Lower leg skin (tissue), 4 donors: ENCODE data around the gene PSKH1. TPM values are rescaled to one million over a fixed set of nuclear protein-coding genes. Genes with fewer than 3 reads are reported as not detected.

Experiments
- total RNA-seq, 4 donors: library from RNA; depleted of rRNA; stranded (reverse); fragments of >200 nt; gene quantifications; one replicate each; pipeline ENCODE4 v1.1.0, GENCODE V29; 2016

The PSKH1 gene
- total RNA-seq, 4 donors from 2014 or later: 11.1 to 17.9 (median 14.4) TPM

Other genes starting within 250 kb of the PSKH1 start
- 1 to 10 TPM in 2 of 4 donors, under 1 TPM in 2; 0.91 to 4.7 (median 1.9) TPM for gene CARMIL2, start 248.1 kb upstream of the PSKH1 start, total RNA-seq
- 10 to 100 TPM; 18.7 to 31.1 (median 23.4) TPM for gene ACD, start 233.0 kb upstream of the PSKH1 start, total RNA-seq
- gene PARD6A, start 232.3 kb upstream of the PSKH1 start, total RNA-seq: 1 to 10 TPM; 2.1 to 3.5 (median 2.4) TPM
- gene ENKD1, start 226.5 kb upstream of the PSKH1 start, total RNA-seq: 10 to 100 TPM; 14.5 to 21.2 (median 17.5) TPM
- gene C16orf86, start 226.4 kb upstream of the PSKH1 start, total RNA-seq: 10 to 100 TPM in 1 of 4 donors, 1 to 10 TPM in 3; 2.2 to 10.4 (median 7.2) TPM
- gene GFOD2, start 173.9 kb upstream of the PSKH1 start, total RNA-seq: 10 to 100 TPM; 31.7 to 41.4 (median 33.5) TPM
- 10 to 100 TPM; 15.0 to 24.6 (median 17.9) TPM for gene RANBP10, start 86.7 kb upstream of the PSKH1 start, total RNA-seq
- gene TSNAXIP1, start 86.4 kb upstream of the PSKH1 start, total RNA-seq: under 1 TPM in 3 of 4 donors, not detected in 1; 0.15 to 0.75 (median 0.15) TPM
- 100 to 1,000 TPM in 1 of 4 donors, 10 to 100 TPM in 3; 61.3 to 102 (median 75.9) TPM for gene THAP11, start 50.9 kb upstream of the PSKH1 start, total RNA-seq
- 100 to 1,000 TPM in 3 of 4 donors, 10 to 100 TPM in 1; 88.5 to 136 (median 109) TPM for gene NUTF2, start 46.3 kb upstream of the PSKH1 start, total RNA-seq
- gene CENPT, start 45.6 kb upstream of the PSKH1 start, total RNA-seq: 100 to 1,000 TPM in 3 of 4 donors, 10 to 100 TPM in 1; 77.6 to 205 (median 106) TPM
- 10 to 100 TPM; 38.6 to 86.5 (median 56.7) TPM for gene EDC4, start 20.2 kb upstream of the PSKH1 start, total RNA-seq
- gene NRN1L, start 8.4 kb upstream of the PSKH1 start, total RNA-seq: 1 to 10 TPM in 1 of 4 donors, under 1 TPM in 2, not detected in 1; 0.65 to 3.7 (median 0.80) TPM
- gene CTRL, start 38.6 kb downstream of the PSKH1 start, total RNA-seq: 1 to 10 TPM in 1 of 4 donors, under 1 TPM in 1, not detected in 2; 0.84 to 1.7 TPM
- 10 to 100 TPM; 11.4 to 20.4 (median 17.8) TPM for gene PSMB10, start 43.6 kb downstream of the PSKH1 start, total RNA-seq
- 10 to 100 TPM in 3 of 4 donors, 1 to 10 TPM in 1; 6.4 to 16.5 (median 12.1) TPM for gene LCAT, start 50.9 kb downstream of the PSKH1 start, total RNA-seq
- gene SLC12A4, start 75.4 kb downstream of the PSKH1 start, total RNA-seq: 10 to 100 TPM; 31.3 to 74.1 (median 50.9) TPM
- under 1 TPM in 2 of 4 donors, not detected in 2; 0.15 to 0.26 TPM for gene DPEP3, start 87.2 kb downstream of the PSKH1 start, total RNA-seq
- gene DPEP2, start 106.2 kb downstream of the PSKH1 start, total RNA-seq: 1 to 10 TPM in 3 of 4 donors, under 1 TPM in 1; 0.52 to 5.9 (median 1.7) TPM
- not detected for gene DPEP2NB, start 122.7 kb downstream of the PSKH1 start, total RNA-seq
- gene DDX28, start 130.0 kb downstream of the PSKH1 start, total RNA-seq: 10 to 100 TPM; 11.0 to 21.1 (median 13.6) TPM
- 10 to 100 TPM; 13.7 to 24.0 (median 14.8) TPM for gene DUS2, start 130.0 kb downstream of the PSKH1 start, total RNA-seq
- gene NFATC3, start 192.1 kb downstream of the PSKH1 start, total RNA-seq: 10 to 100 TPM; 28.2 to 49.2 (median 31.9) TPM